GM12878 (cell line): ENCODE results near the gene FAM114A2. TPM values are rescaled to one million over a fixed set of nuclear protein-coding genes. Genes with fewer than 3 reads are reported as not detected.

Experiments used
- CHD4 ChIP-seq: fragments of 200-600 bp; sonication (generic); IDR thresholded peaks from 2 replicates; pipeline ENCODE4 v1.6.1; 2016; ENCODE audit warnings: mild to moderate bottlenecking
- EP300 ChIP-seq, 2 experiments: fragments of 150-350 bp in 1 of 2; IDR thresholded peaks; 2 replicates each; pipeline ENCODE4 v1.6.1; 2011 to 2012; ENCODE audit warnings: low read depth in 2 of 2, low read length in 2 of 2, borderline replicate concordance in 1 of 2, improper control_type of control experiment in 1 of 2, inconsistent platforms in 1 of 2; ENCODE audit not compliant: control insufficient read depth in 1 of 2
- EZH2 ChIP-seq: IDR thresholded peaks from 2 replicates; pipeline ENCODE4 v1.6.1; 2012; ENCODE audit warnings: low read depth, mild to moderate bottlenecking, control low read depth, inconsistent platforms, low read length, borderline replicate concordance; ENCODE audit not compliant: control insufficient read depth
- FOXK2 ChIP-seq: fragments of 450-650 bp; IDR thresholded peaks from 2 replicates; pipeline ENCODE4 v1.6.1; 2017; ENCODE audit warnings: mild to moderate bottlenecking, moderate library complexity
- HDAC6 ChIP-seq: fragments of 200-600 bp; sonication (generic); IDR thresholded peaks from one replicate; pipeline ENCODE4 v1.8.0; 2017; ENCODE audit warnings: antibody characterized with exemption; ENCODE audit not compliant: unreplicated experiment
- KAT2A ChIP-seq: conservative IDR thresholded peaks from 2 replicates; pipeline ENCODE4 v1.6.1; 2011; ENCODE audit warnings: low read depth, low read length; ENCODE audit not compliant: control insufficient read depth
- NR2F1 ChIP-seq: fragments of 450-650 bp; conservative IDR thresholded peaks from 2 replicates; pipeline ENCODE4 v1.6.1; 2017; ENCODE audit warnings: mild to moderate bottlenecking
- POLR2A ChIP-seq: IDR thresholded peaks from 2 replicates; pipeline ENCODE4 v1.6.1; 2011; ENCODE audit warnings: low read depth, mild to moderate bottlenecking, low read length
- POLR2AphosphoS5 ChIP-seq: IDR thresholded peaks from 2 replicates; pipeline ENCODE4 v1.6.1; 2011; ENCODE audit warnings: mild to moderate bottlenecking, low read length, inconsistent platforms
- RBBP5 ChIP-seq: fragments of 200-600 bp; sonication (generic); conservative IDR thresholded peaks from 2 replicates; pipeline ENCODE4 v1.6.1; 2016
- RELA ChIP-seq: fragments of 450-650 bp; IDR thresholded peaks from 2 replicates; pipeline ENCODE4 v1.8.0; 2014; ENCODE audit warnings: borderline replicate concordance; ENCODE audit not compliant: partially characterized antibody
- SIX5 ChIP-seq: IDR thresholded peaks from 2 replicates; pipeline ENCODE4 v1.6.1; 2011; ENCODE audit warnings: mild to moderate bottlenecking, low read depth, low read length, moderate library complexity; ENCODE audit not compliant: severe bottlenecking
- SMC3 ChIP-seq: IDR thresholded peaks from 2 replicates; pipeline ENCODE4 v1.6.1; 2011; ENCODE audit warnings: low read length, improper control_type of control experiment, borderline replicate concordance
- SPI1 ChIP-seq: IDR thresholded peaks from 2 replicates; pipeline ENCODE4 v1.6.1; 2011; ENCODE audit warnings: low read depth, mild to moderate bottlenecking, low read length, moderate library complexity, borderline replicate concordance; ENCODE audit not compliant: insufficient read depth
- SUPT20H ChIP-seq: IDR thresholded peaks from 2 replicates; pipeline ENCODE4 v1.6.1; 2011; ENCODE audit warnings: low read depth, mild to moderate bottlenecking, low read length, moderate library complexity, borderline replicate concordance; ENCODE audit not compliant: control insufficient read depth
- TCF12 ChIP-seq: IDR thresholded peaks from 2 replicates; pipeline ENCODE4 v1.6.1; 2011; ENCODE audit warnings: low read depth, mild to moderate bottlenecking, low read length
- ZNF384 ChIP-seq: IDR thresholded peaks from 2 replicates; pipeline ENCODE4 v1.6.1; 2012; ENCODE audit warnings: low read depth, mild to moderate bottlenecking, low read length, improper control_type of control experiment, borderline replicate concordance
- ZNF687 ChIP-seq: fragments of 450-650 bp; IDR thresholded peaks from 2 replicates; pipeline ENCODE4 v1.6.1; 2017; ENCODE audit warnings: mild to moderate bottlenecking, moderate library complexity
- polyA plus RNA-seq, 11 experiments: library from polyadenylated mRNA; depleted of rRNA in 4 of 11; unstranded in 6 of 11; stranded (reverse) in 5 of 11; fragments of >200 nt; fragmentation: Nextera tagmentation in 4 of 11; fragmentation: Illumina TruSeq in 1 of 11; extraction: Ambion mirVana in 4 of 11; extraction: Trizol in 1 of 11; gene quantifications; 1 replicate in 1 of 11; 2 replicates in 10 of 11; pipeline versions ENCODE4 v1.2.1 to v1.2.3, GENCODE V29; 2011 to 2016; ENCODE audit warnings: inconsistent platforms in 2 of 11, missing spikeins in 2 of 11, low read depth in 1 of 11
- total RNA-seq, 4 experiments: library from RNA; depleted of rRNA in 3 of 4; stranded (reverse); fragments of >200 nt in 3 of 4; fragmentation: Illumina TruSeq in 1 of 4; extraction: Trizol in 1 of 4; gene quantifications; 2 replicates each; pipeline versions ENCODE4 v1.2.1 to v1.2.3, GENCODE V29; 2013 to 2021
- TF ChIP-seq, protein P1 (sequence below): fragments of 150-350 bp; IDR thresholded peaks from 2 replicates; pipeline ENCODE4 v1.6.1; 2016; ENCODE audit warnings: low read depth, low read length
- TF ChIP-seq, protein P2 (sequence below): fragments of 450-650 bp; IDR thresholded peaks from 2 replicates; pipeline ENCODE4 v1.6.1; 2014; ENCODE audit warnings: mild to moderate bottlenecking
- TF ChIP-seq, protein P3 (sequence below): fragments of 450-650 bp; IDR thresholded peaks from 2 replicates; pipeline ENCODE4 v1.6.1; 2016; ENCODE audit warnings: mild to moderate bottlenecking

Gene FAM114A2
- total and polyA plus RNA-seq, 10 of the 15 experiments (the other 5 are each of a cell fraction or from before 2014, with no cell fraction given) = 16.8 to 32.8 (median 24.3) TPM

DNA sequence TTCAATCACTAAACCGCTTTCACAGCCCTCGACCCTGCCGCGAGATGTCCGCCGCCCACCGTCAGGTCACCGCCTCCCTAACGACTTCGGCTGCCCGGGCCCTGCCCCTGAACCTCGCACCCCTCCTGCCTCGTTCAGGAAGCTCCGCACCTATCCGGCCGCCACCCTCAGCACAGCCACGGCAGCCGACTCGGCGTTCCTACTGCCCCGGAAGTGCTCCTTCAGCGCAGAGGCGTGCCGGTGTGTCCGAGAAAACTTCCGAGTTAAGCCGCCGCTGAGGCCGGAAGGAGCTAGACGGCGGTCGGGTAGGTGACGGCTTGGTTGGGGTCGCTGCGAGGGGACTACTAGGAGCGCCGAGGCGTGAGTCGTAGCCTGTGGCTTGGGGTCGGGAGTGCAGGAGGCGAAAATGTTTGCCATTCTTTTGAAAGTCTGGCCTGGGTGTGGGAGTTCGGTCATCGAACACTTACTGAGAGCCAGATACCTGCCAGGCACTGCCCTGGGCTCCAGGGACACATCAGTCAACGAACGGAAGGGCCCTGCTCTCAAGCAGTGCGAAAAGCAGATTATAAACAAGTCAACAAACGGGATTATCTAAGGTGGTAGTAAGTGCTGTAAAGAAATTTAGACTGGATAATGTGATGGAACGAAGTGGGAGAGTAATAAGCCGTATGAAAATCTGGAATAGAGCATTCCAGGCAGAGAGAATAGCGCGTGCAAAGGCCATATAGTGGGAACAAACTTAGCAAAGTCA, at the start of gene FAM114A2, which contains the start of gene MFAP3 (continued):
- TF ChIP-seq, protein P1, sequence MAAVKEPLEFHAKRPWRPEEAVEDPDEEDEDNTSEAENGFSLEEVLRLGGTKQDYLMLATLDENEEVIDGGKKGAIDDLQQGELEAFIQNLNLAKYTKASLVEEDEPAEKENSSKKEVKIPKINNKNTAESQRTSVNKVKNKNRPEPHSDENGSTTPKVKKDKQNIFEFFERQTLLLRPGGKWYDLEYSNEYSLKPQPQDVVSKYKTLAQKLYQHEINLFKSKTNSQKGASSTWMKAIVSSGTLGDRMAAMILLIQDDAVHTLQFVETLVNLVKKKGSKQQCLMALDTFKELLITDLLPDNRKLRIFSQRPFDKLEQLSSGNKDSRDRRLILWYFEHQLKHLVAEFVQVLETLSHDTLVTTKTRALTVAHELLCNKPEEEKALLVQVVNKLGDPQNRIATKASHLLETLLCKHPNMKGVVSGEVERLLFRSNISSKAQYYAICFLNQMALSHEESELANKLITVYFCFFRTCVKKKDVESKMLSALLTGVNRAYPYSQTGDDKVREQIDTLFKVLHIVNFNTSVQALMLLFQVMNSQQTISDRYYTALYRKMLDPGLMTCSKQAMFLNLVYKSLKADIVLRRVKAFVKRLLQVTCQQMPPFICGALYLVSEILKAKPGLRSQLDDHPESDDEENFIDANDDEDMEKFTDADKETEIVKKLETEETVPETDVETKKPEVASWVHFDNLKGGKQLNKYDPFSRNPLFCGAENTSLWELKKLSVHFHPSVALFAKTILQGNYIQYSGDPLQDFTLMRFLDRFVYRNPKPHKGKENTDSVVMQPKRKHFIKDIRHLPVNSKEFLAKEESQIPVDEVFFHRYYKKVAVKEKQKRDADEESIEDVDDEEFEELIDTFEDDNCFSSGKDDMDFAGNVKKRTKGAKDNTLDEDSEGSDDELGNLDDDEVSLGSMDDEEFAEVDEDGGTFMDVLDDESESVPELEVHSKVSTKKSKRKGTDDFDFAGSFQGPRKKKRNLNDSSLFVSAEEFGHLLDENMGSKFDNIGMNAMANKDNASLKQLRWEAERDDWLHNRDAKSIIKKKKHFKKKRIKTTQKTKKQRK = no peak
- TF ChIP-seq POLR2AphosphoS5 = peak; percentile 95
- TF ChIP-seq SIX5 = peak; percentile 58
- no peak for TF ChIP-seq KAT2A
- TF ChIP-seq EP300 (IDR thresholded peaks at IDR 0.05; ENCODE audit: borderline replicate concordance in 1 of 2, control insufficient read depth in 1 of 2, low read depth in 2 of 2, low read length in 2 of 2) = no peak
- TF ChIP-seq FOXK2 = no peak; the same call in 1 of the 2 replicates
- TF ChIP-seq RBBP5 = peak; percentile 91
- TF ChIP-seq EZH2 = no peak
- no peak for TF ChIP-seq ZNF384
- peak; percentile 54; the same call in 1 of the 2 replicates for TF ChIP-seq NR2F1
- TF ChIP-seq SUPT20H = no peak
- TF ChIP-seq POLR2A = peak; percentile 99
- no peak for TF ChIP-seq CHD4
- peak; percentile 93 for TF ChIP-seq ZNF687
- no peak for TF ChIP-seq SMC3
- 0 out of 2 replicates have a peak, but pooled peaks have one; percentile 40 for TF ChIP-seq TCF12
- TF ChIP-seq, protein P2, sequence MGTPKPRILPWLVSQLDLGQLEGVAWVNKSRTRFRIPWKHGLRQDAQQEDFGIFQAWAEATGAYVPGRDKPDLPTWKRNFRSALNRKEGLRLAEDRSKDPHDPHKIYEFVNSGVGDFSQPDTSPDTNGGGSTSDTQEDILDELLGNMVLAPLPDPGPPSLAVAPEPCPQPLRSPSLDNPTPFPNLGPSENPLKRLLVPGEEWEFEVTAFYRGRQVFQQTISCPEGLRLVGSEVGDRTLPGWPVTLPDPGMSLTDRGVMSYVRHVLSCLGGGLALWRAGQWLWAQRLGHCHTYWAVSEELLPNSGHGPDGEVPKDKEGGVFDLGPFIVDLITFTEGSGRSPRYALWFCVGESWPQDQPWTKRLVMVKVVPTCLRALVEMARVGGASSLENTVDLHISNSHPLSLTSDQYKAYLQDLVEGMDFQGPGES = no peak
- TF ChIP-seq SPI1 = no peak
- peak; percentile 66 for TF ChIP-seq RELA
- TF ChIP-seq HDAC6 = peak; percentile 79
- TF ChIP-seq, protein P3, sequence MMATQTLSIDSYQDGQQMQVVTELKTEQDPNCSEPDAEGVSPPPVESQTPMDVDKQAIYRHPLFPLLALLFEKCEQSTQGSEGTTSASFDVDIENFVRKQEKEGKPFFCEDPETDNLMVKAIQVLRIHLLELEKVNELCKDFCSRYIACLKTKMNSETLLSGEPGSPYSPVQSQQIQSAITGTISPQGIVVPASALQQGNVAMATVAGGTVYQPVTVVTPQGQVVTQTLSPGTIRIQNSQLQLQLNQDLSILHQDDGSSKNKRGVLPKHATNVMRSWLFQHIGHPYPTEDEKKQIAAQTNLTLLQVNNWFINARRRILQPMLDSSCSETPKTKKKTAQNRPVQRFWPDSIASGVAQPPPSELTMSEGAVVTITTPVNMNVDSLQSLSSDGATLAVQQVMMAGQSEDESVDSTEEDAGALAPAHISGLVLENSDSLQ = peak; percentile 47
